SH-SY5Y (cell line): ENCODE data around the gene RELN.

ENCODE experiments used
- GATA2 ChIP-seq: IDR thresholded peaks from 2 replicates; pipeline ENCODE4 v1.6.1; 2011; ENCODE audit warnings: mild to moderate bottlenecking, low read depth, low read length
- GATA3 ChIP-seq: IDR thresholded peaks from 2 replicates; pipeline ENCODE4 v1.6.1; 2011; ENCODE audit warnings: low read depth, mild to moderate bottlenecking, low read length, moderate library complexity

- TF ChIP-seq GATA2 (no peak), GATA3 (no peak)
Observed at GRCh38 chr7:103462358-103462757, 527.1 kb downstream of the RELN start.
